OCI-LY7 (cell line): ENCODE data around the gene FRMPD2. TPM values are rescaled to one million over a fixed set of nuclear protein-coding genes. Genes with fewer than 3 reads are reported as not detected.

Source experiments
- BruUV-seq: library from RNA; stranded (reverse); fragments of 400-500 nt; replicated peaks from 2 replicates; lab custom pipeline; 2021; lab: Mats Ljungman, UMichigan
- CTCF ChIA-PET: fragments of 300-600 bp; sonication (Branson Sonifier 250); formaldehyde crosslinking; loops from one replicate; lab custom pipeline; 2022; ENCODE audit warnings: antibody characterized with exemption; ENCODE audit not compliant: unreplicated experiment; lab: Charles Lee
- POLR2A ChIA-PET: fragments of 300-600 bp; sonication (Branson Sonifier 250); formaldehyde crosslinking; loops from one replicate; lab custom pipeline; 2022; ENCODE audit warnings: antibody characterized with exemption; lab: Charles Lee
- DNase-seq: peaks from one replicate; pipeline ENCODE4 v3.0.0-alpha.2; 2015; ENCODE audit warnings: low spot score
- H2AFZ ChIP-seq: fragments of 200-600 bp; sonication (generic), shearing (Covaris generic); 2 replicates; pipeline ENCODE4 v1.6.1; 2014; ENCODE audit warnings: mild to moderate bottlenecking, antibody characterized with exemption, low read length, moderate library complexity
- H3K27ac ChIP-seq: fragments of 200-600 bp; sonication (generic); 2 replicates; pipeline ENCODE4 v1.5.1; 2014; ENCODE audit warnings: mixed run types, low read depth, mild to moderate bottlenecking, moderate library complexity, low read length, inconsistent platforms; ENCODE audit not compliant: poor library complexity, severe bottlenecking
- H3K36me3 ChIP-seq: fragments of 200-600 bp; sonication (generic); 2 replicates; pipeline ENCODE4 v1.6.1; 2014; ENCODE audit warnings: mild to moderate bottlenecking, antibody characterized with exemption, low read length, moderate library complexity, mixed read lengths; ENCODE audit not compliant: insufficient read depth
- H3K4me1 ChIP-seq: fragments of 200-600 bp; sonication (generic); 2 replicates; pipeline ENCODE4 v1.5.1; 2014; ENCODE audit warnings: mild to moderate bottlenecking, low read length; ENCODE audit not compliant: insufficient read depth, poor library complexity, severe bottlenecking
- H3K4me2 ChIP-seq: fragments of 200-600 bp; sonication (generic); 2 replicates; pipeline ENCODE4 v1.6.1; 2014; ENCODE audit warnings: mild to moderate bottlenecking, low read length
- H3K4me3 ChIP-seq: fragments of 200-600 bp; sonication (generic); 2 replicates; pipeline ENCODE4 v1.5.1; 2014; ENCODE audit warnings: mild to moderate bottlenecking, low read depth, low read length; ENCODE audit not compliant: poor library complexity, severe bottlenecking
- H3K79me2 ChIP-seq: fragments of 200-600 bp; sonication (generic); 2 replicates; pipeline ENCODE4 v1.6.1; 2016; ENCODE audit warnings: low read depth, mild to moderate bottlenecking, low read length, moderate library complexity, mixed read lengths; ENCODE audit not compliant: insufficient read depth
- H3K9me2 ChIP-seq: fragments of 200-600 bp; sonication (generic); 2 replicates; pipeline ENCODE4 v1.6.1; 2016; ENCODE audit warnings: mild to moderate bottlenecking, low read length, mixed read lengths; ENCODE audit not compliant: insufficient read depth
- H3K9me3 ChIP-seq: fragments of 200-600 bp; sonication (generic); 2 replicates; pipeline ENCODE4 v1.6.1; 2014; ENCODE audit warnings: mild to moderate bottlenecking, mixed run types, low read length, mixed read lengths
- H4K20me1 ChIP-seq: fragments of 200-600 bp; sonication (generic); 2 replicates; pipeline ENCODE4 v1.6.1; 2014; ENCODE audit warnings: mild to moderate bottlenecking, antibody characterized with exemption, low read length, moderate library complexity, mixed read lengths; ENCODE audit not compliant: insufficient read depth
- CTCF ChIP-seq: fragments of 200-600 bp; sonication (generic); conservative IDR thresholded peaks from 2 replicates; pipeline ENCODE4 v1.5.1; 2014; ENCODE audit warnings: mild to moderate bottlenecking, antibody characterized with exemption, low read length, moderate library complexity, mixed read lengths
- EZH2phosphoT487 ChIP-seq: fragments of 200-600 bp; sonication (generic); IDR thresholded peaks from 2 replicates; pipeline ENCODE4 v1.6.1; 2018; ENCODE audit warnings: low read depth, borderline replicate concordance, mild to moderate bottlenecking, mixed run types, antibody characterized with exemption, low read length, moderate library complexity, mixed read lengths
- intact Hi-C: fragments of 100-400 bp; cut with micrococcal nuclease; formaldehyde crosslinking; loops from one replicate; pipeline ENCODE4 v1.10.0; 2022; ENCODE audit not compliant: unreplicated experiment
- total RNA-seq, 2 experiments: library from RNA; depleted of rRNA in 1 of 2; stranded (reverse); fragments of >200 nt in 1 of 2; shearing (Covaris generic) in 1 of 2; gene quantifications; 2 replicates each; pipeline ENCODE4 v1.2.3, GENCODE V29; 2014 to 2022

The FRMPD2 gene
- total RNA-seq, 2 experiments from 2014 or later: not detected

- no peaks in the 10 kb centered on the region for H3K79me2 ChIP-seq
- no peak overlapping the region for H3K27ac ChIP-seq
- POLR2A ChIA-PET: no interaction called here
- no peak overlapping the region for H2AFZ ChIP-seq
- BruUV-seq: no TSS peak
- no peaks in the 10 kb centered on the region for H4K20me1 ChIP-seq
- no peak for DNase-seq
- H3K4me1 ChIP-seq: no peaks in the 10 kb centered on the region
- no peak overlapping the region for H3K4me3 ChIP-seq
- no peaks in the 10 kb centered on the region for H3K9me2 ChIP-seq
- no peaks in the 10 kb centered on the region for H3K36me3 ChIP-seq
- H3K9me3 ChIP-seq: no peaks in the 10 kb centered on the region
- intact Hi-C loops: no loop called here
- H3K4me2 ChIP-seq: no peak overlapping the region
- TF ChIP-seq EZH2phosphoT487: no peak
- TF ChIP-seq CTCF: no peak
- CTCF ChIA-PET: no interaction called here
Observed at GRCh38 chr10:48240196-48240595, 34.3 kb downstream of the FRMPD2 start.

- no peak overlapping the region for H2AFZ ChIP-seq
- H3K9me3 ChIP-seq: no peaks in the 10 kb centered on the region
- H3K79me2 ChIP-seq: no peaks in the 10 kb centered on the region
- TF ChIP-seq CTCF (no peak), EZH2phosphoT487 (no peak)
- POLR2A ChIA-PET: no interaction called here
- H3K27ac ChIP-seq: no peak overlapping the region
- H4K20me1 ChIP-seq: no peaks in the 10 kb centered on the region
- no peaks in the 10 kb centered on the region for H3K4me1 ChIP-seq
- CTCF ChIA-PET: interaction anchor here (0.6 kb wide), 1 partner anchor 14 kb away, joined by 3 read pairs; no protein-coding TSS in a partner anchor
- no peaks in the 10 kb centered on the region for H3K36me3 ChIP-seq
- no TSS peak for BruUV-seq
- intact Hi-C loops: no loop called here
- no peak overlapping the region for H3K4me3 ChIP-seq
- no peak for DNase-seq
- H3K9me2 ChIP-seq: no peaks in the 10 kb centered on the region
- no peak overlapping the region for H3K4me2 ChIP-seq
Observed at GRCh38 chr10:48239618-48240017, 34.9 kb downstream of the FRMPD2 start.

- intact Hi-C loops: no loop called here
- no peaks in the 10 kb centered on the region for H3K36me3 ChIP-seq
- ChIA-PET POLR2A (no interaction called here), CTCF (no interaction called here)
- no peak overlapping the region for H3K4me2 ChIP-seq
- H3K9me3 ChIP-seq: no peaks in the 10 kb centered on the region
- BruUV-seq: no TSS peak
- no peaks in the 10 kb centered on the region for H3K9me2 ChIP-seq
- H3K4me1 ChIP-seq: no peaks in the 10 kb centered on the region
- DNase-seq: no peak
- no peak overlapping the region for H3K27ac ChIP-seq
- H3K79me2 ChIP-seq: no peaks in the 10 kb centered on the region
- no peak overlapping the region for H3K4me3 ChIP-seq
- H2AFZ ChIP-seq: no peak overlapping the region
- no peaks in the 10 kb centered on the region for H4K20me1 ChIP-seq
- TF ChIP-seq EZH2phosphoT487 (no peak), CTCF (no peak)
Observed at GRCh38 chr10:48238826-48239520, 35.5 kb downstream of the FRMPD2 start.
